ENCODE results near the gene LRRC30. TPM values are rescaled to one million over a fixed set of nuclear protein-coding genes. Genes with fewer than 3 reads are reported as not detected.

LRRC30 gene
- total RNA-seq, 2 experiments from 2014 or later = not detected

DNA sequence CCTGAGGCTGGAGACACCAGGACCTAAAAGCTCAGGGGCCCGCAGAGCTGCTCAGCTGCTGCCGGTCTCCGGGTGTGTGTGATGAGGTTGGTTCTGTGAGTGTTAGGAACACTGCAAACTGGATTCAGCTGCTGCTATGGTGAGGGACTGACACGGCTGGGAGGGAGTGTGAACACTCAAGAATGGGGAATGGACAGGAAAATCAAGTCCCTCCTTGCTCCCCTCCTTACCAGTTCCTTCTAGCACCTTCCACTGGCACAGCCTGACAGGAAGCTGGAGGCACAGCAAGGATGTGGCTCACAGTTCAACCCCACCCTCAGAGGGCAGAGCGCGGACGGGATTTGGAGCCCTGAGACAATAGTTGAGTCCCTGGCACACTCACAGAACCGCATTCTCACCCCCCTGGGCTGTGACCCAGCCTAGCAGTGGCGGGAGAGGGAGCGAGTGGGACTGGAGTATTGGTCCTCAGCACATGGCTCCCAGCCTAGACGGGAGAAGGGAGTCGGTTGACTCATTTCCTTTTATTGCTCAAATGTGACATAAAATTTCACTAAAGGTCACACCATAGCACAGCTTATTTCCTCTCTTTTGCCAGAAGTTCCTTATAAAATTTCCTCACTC lies 42.5 kb downstream of the LRRC30 start:
- H3K4me3 Mint-ChIP-seq = no peak overlapping the region
- DNase-seq (no peak), ATAC-seq (no peak)
- H3K27me3 Mint-ChIP-seq = peaks cover 7% of the 10 kb centered on the region
- ChIA-PET POLR2A (no interaction called here), CTCF (interaction anchor here (0.7 to 1.0 kb wide), 2 partner anchors 294 to 450 kb away, joined by 3 read pairs; partner anchors contain the start of gene PTPRM)
- intact Hi-C loops (cut with DNase I, micrococcal nuclease) = loop anchor here in 1 of 2 experiments (5.0 to 10.0 kb wide), 2 partner anchors 294 to 1111 kb away; partner anchors contain the start of gene PTPRM
- H3K9me3 Mint-ChIP-seq (ENCODE audit: low read depth) = peaks cover 3% of the 10 kb centered on the region
- H3K27ac Mint-ChIP-seq = no peak overlapping the region
- H3K4me1 Mint-ChIP-seq = no peaks in the 10 kb centered on the region
- no peaks in the 10 kb centered on the region for H3K36me3 Mint-ChIP-seq (ENCODE audit: low read depth)

DNA sequence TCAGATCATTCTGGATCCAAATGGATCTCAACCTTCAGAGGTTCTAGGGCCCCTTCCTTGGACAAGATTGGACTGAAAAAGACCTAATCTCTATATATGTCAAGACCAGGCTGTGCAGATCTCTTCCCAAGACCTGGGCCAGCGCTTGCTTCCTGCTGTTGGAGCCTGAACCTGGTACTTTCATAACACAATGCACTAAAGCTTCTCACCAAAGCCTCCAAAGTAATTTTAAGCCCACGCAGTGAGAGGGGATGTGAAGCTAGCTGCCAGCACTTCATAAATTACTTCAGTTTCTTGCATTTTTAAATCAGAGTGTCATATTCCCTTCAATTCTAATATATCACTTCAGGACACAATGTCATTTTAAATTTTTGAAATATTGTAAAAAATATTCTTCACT lies 50.7 kb downstream of the LRRC30 start:
- no peak overlapping the region for H3K4me3 Mint-ChIP-seq
- ATAC-seq (no peak), DNase-seq (no peak)
- no peaks in the 10 kb centered on the region for H3K9me3 Mint-ChIP-seq (ENCODE audit: low read depth)
- ChIA-PET POLR2A (no interaction called here), CTCF (no interaction called here)
- no peak overlapping the region for H3K27ac Mint-ChIP-seq
- intact Hi-C loops (cut with DNase I, micrococcal nuclease) = no loop called here
- H3K4me1 Mint-ChIP-seq = no peaks in the 10 kb centered on the region
- no peaks in the 10 kb centered on the region for H3K27me3 Mint-ChIP-seq
- no peaks in the 10 kb centered on the region for H3K36me3 Mint-ChIP-seq (ENCODE audit: low read depth)

Other genes starting within 250 kb of the LRRC30 start
- gene LAMA1, start 113.3 kb upstream of the LRRC30 start, total RNA-seq = not detected

All from activated CD4-positive, alpha-beta T cell treated with anti-CD3 and anti-CD28 coated beads for 36 hours (primary cell).